Testis (tissue), 2 donors: Measurements from ENCODE around the gene BTLA.

Experiments
- CTCF ChIP-seq, 3 experiments: fragments of 450-650 bp in 2 of 3; fragments of 200-600 bp in 1 of 3; sonication (generic) in 1 of 3; IDR thresholded peaks; one replicate each; pipeline ENCODE4 v1.5.1; 2016 to 2019; ENCODE audit warnings: antibody characterized with exemption in 3 of 3, mild to moderate bottlenecking in 2 of 3, moderate library complexity in 1 of 3
- POLR2A ChIP-seq: fragments of 450-650 bp; IDR thresholded peaks from one replicate; pipeline ENCODE4 v1.6.1; 2017; ENCODE audit warnings: antibody characterized with exemption, mild to moderate bottlenecking, moderate library complexity

GRCh38 chr3:112477891-112478290 is 21.4 kb downstream of the BTLA start:
- TF ChIP-seq POLR2A (no peak), CTCF (IDR thresholded peaks at IDR 0.05) (no peak)
